GM21447 (cell line): ENCODE data around the gene MACC1.
"Not testable (repeated sequence)": the region's sequence is repeated elsewhere in the genome, so short reads cannot be mapped to it uniquely, and the experiment has no call there.

Experiments used
- ATAC-seq: cut with Tn5 transposase; IDR thresholded peaks from one replicate; pipeline ENCODE4 v1.9.1; 2021; ENCODE audit not compliant: unreplicated experiment

MACC1 gene

DNA sequence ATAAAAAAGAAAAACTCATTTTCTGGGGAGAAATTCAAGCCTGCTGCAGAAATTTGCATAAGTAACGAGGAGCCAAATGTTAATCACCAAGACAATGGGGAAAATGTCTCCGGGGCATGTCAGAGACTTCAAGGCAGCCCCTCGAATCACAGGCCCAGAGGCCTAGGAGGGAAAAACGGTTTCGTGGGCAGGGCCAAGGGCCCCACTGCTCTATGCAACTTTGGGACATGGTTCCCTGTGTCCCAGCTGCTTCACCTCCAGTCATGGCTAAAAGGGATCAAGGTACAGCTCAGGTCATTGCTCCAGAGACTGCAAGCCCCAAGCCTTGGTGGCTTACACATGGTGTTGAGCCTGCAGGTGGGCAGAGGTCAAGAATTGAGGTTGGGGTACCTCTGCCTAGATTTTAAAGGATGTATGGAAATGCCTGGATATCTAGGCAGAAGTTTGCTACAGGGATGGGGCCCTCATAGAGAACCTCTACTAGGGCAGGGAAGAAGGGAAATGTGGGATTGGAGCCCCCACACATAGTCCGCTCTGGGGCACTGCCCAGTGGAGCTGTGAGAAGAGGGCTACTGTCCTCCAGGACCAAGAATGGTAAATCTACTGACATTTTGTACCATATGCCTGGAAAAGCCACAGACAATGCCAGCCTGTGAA is 8.4 kb downstream of the MACC1 start:
- no peak for ATAC-seq

GRCh38 chr7:20207811-20208210 is 9.4 kb downstream of the MACC1 start:
- ATAC-seq: not testable (repeated sequence)

DNA sequence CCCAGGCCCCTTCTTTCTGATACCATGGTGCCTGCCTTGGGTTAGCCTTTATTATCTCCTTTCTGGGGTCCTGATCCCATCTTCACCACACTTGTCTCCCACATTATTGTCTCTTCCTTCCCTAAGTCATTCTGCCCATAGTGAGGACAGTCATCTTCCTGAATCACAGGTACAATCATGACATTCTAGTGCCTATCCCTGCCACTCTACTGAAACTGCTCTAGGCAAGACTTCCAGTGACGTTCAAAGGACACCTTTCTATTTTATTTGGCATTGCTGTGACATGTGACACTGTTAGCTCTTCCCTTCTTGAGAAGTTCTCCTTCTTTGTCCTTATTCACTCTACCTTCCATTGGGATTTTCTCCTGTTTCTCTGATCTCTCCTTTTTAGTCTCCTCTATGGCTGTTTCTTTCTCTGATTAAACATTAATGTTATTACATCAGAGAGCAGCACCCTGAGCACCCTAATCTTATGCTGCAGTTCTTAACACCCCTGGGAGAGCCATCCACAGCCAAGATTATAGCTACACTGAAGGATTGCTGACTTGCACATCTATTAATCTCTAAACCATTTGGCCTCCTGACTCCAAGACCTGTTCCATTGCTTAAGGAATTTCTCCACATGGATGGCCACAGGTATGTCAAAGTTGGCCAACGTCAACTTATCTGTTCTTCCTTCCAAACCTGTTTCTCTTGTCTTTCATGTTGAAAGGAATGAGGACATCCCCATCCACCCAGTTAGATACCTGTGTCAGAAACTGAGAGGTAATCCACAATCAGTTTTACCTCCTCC is 10.9 kb downstream of the MACC1 start:
- no peak for ATAC-seq

DNA sequence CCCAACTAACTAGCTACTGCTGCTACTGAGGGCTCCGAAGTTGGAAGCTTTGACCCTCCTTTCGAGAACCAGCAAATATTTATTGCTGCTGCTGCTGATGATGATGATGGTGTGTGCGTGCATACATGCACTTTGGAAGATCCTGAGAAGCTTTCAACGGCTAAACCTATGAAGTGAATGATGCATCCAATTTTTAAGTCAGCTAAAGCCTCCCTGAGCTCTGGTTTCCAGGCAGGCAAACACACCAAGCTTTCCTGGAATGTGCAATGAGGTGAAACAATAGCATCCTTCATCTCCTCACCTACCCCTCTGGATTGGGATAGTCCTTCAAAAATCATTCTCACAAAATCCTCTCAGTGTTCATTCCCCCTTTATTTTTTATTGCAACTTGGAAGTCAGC is 13.9 kb downstream of the MACC1 start:
- ATAC-seq: no peak

- peak; percentile 29 for ATAC-seq
These were observed 15.8 kb downstream of the MACC1 start for GRCh38 chr7:20201380-20201779.

- ATAC-seq: peak; percentile 21
These were observed 16.2 kb downstream of the MACC1 start for GRCh38 chr7:20200971-20201370.

- peak; percentile 37 for ATAC-seq
These were observed 16.8 kb downstream of the MACC1 start for GRCh38 chr7:20200361-20200760.

GRCh38 chr7:20199015-20199737 is 18.0 kb downstream of the MACC1 start:
- ATAC-seq: peak; percentile 85

- ATAC-seq: no peak
These were observed 18.9 kb downstream of the MACC1 start for GRCh38 chr7:20198260-20198659.

- no peak for ATAC-seq
These were observed 19.3 kb downstream of the MACC1 start for GRCh38 chr7:20197837-20198236.

- ATAC-seq: no peak
These were observed 19.9 kb downstream of the MACC1 start for GRCh38 chr7:20197125-20197748.

GRCh38 chr7:20194343-20194995 is 22.7 kb downstream of the MACC1 start:
- ATAC-seq: no peak

DNA sequence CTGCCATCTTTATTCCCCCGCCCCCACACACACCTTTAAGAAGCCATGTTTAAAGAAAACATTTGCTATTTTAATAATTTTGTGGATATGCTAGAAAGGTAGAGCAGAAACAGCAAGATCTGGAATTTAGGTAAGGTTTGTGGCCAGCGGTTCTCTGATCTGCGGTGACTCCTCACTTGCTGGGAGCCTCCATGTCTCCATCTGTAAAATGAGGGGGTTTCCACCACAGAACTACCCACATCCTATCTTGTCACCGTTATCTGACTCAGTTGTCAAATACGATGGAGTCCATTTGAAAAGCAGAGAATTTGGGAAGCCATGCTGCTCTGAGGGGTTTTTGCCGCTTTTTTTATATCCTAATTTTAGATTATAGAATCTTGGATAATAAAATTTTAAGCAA is 23.3 kb downstream of the MACC1 start:
- no peak for ATAC-seq

- peak; percentile 84 for ATAC-seq
These were observed 23.9 kb downstream of the MACC1 start for GRCh38 chr7:20193242-20193777.

- no peak for ATAC-seq
These were observed 25.8 kb downstream of the MACC1 start for GRCh38 chr7:20191391-20191869.

- ATAC-seq: no peak
These were observed 26.4 kb downstream of the MACC1 start for GRCh38 chr7:20190560-20191390.

DNA sequence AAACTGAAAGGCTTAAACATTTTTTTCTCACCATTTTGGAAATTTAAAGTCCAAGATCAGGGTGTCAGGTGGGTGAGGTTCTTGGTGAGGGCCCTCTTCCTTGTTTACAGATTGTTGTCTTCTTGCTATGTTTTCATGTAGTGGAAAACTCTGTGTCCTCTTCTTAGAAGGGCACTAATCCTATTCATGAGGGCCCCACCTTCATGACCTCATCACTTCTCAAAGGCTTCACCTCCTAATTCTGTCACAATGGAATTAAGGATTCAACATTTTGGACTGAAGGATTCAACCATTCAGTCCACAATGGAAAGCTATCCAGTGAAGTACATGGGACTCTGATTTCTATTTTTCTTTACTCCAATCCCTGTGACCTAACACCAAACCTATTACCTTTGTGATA is 27.3 kb downstream of the MACC1 start:
- no peak for ATAC-seq

DNA sequence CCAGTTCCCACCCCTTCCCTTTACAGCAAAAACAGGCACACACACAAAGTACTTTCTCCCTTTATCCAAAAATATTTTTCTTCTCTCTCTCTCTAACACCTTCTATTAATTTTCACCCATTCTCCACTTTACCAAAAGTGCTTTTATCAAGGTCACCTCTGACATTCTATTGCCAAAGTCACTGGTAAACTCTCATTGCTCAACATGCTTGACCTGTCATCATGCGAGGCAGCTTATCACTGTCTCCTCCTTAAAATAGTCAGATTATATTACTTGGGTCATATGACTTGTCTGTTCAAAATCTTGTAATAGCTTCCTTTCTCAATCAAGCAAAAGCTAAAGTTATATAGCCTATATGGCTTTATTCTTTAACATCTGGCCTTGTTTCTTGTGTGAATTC is 28.6 kb downstream of the MACC1 start:
- no peak for ATAC-seq

- not testable (repeated sequence) for ATAC-seq
These were observed 29.3 kb downstream of the MACC1 start for GRCh38 chr7:20187850-20188249.

GRCh38 chr7:20185988-20186387 is 31.2 kb downstream of the MACC1 start:
- no peak for ATAC-seq
